CD4-positive, CD25-positive, alpha-beta regulatory T cell (primary cell): ENCODE data around the gene ENAM. TPM values are rescaled to one million over a fixed set of nuclear protein-coding genes. Genes with fewer than 3 reads are reported as not detected.
A peak's percentile ranks its signal among the peaks of the same experiment; 100 is the strongest.

Source experiments
- ATAC-seq, 2 donors: fragments of 150-1000 bp; cut with Tn5 transposase; one replicate each; pipeline ENCODE4 v1.10.0; 2021; ENCODE audit warnings: low read depth in 2 of 2, moderate number of reproducible peaks in 2 of 2, moderate library complexity in 1 of 2
- DNase-seq, 3 donors: peaks; one replicate each; pipeline versions ENCODE4 v3.0.0 to v3.0.0-alpha.2; 2012 to 2022; ENCODE audit warnings: mixed read lengths in 1 of 3
- H3K27ac ChIP-seq: one replicate; pipeline ENCODE4 v1.7.0; 2013; ENCODE audit warnings: mild to moderate bottlenecking, low read length; ENCODE audit not compliant: insufficient read depth, poor library complexity, severe bottlenecking
- H3K27me3 ChIP-seq: one replicate; pipeline ENCODE4 v1.7.0; 2013; ENCODE audit warnings: low read length; ENCODE audit not compliant: control insufficient read depth, insufficient read depth
- H3K36me3 ChIP-seq: one replicate; pipeline ENCODE4 v1.7.0; 2013; ENCODE audit warnings: mild to moderate bottlenecking, low read length, moderate library complexity; ENCODE audit not compliant: control insufficient read depth, insufficient read depth
- H3K4me1 ChIP-seq: 2 replicates; pipeline ENCODE4 v1.7.0; 2013; ENCODE audit warnings: mild to moderate bottlenecking, low read length; ENCODE audit not compliant: insufficient read depth, control insufficient read depth, poor library complexity, severe bottlenecking
- H3K4me3 ChIP-seq: one replicate; pipeline ENCODE4 v1.7.0; 2013; ENCODE audit warnings: low read depth, mild to moderate bottlenecking, low read length, moderate library complexity
- H3K9me3 ChIP-seq, 2 experiments: 1 replicate in 1 of 2; 2 replicates in 1 of 2; pipeline ENCODE4 v1.7.0; 2013; ENCODE audit warnings: low read length in 2 of 2, mild to moderate bottlenecking in 1 of 2, moderate library complexity in 1 of 2; ENCODE audit not compliant: control insufficient read depth in 2 of 2
- H3K27ac Mint-ChIP-seq, 3 donors: one replicate each; pipeline ENCODE4 v1.8.0; 2020 to 2022; ENCODE audit warnings: mild to moderate bottlenecking in 3 of 3, mixed read lengths in 3 of 3, moderate library complexity in 2 of 3
- H3K27me3 Mint-ChIP-seq: one replicate; pipeline ENCODE4 v1.8.0; 2022; ENCODE audit warnings: mild to moderate bottlenecking, mixed read lengths
- H3K36me3 Mint-ChIP-seq: one replicate; pipeline ENCODE4 v1.8.0; 2020; ENCODE audit warnings: mixed read lengths
- H3K4me1 Mint-ChIP-seq, 4 donors: one replicate each; pipeline ENCODE4 v1.8.0; 2020 to 2022; ENCODE audit warnings: mixed read lengths in 4 of 4, mild to moderate bottlenecking in 1 of 4
- H3K4me3 Mint-ChIP-seq, 4 donors: one replicate each; pipeline ENCODE4 v1.8.0; 2020 to 2022; ENCODE audit warnings: mild to moderate bottlenecking in 4 of 4, mixed read lengths in 4 of 4, moderate library complexity in 3 of 4
- H3K9me3 Mint-ChIP-seq, 7 donors: one replicate each; pipeline ENCODE4 v1.8.0; 2020 to 2022; ENCODE audit warnings: mixed read lengths in 7 of 7, mild to moderate bottlenecking in 3 of 7, moderate library complexity in 2 of 7
- polyA plus RNA-seq, 4 donors: library from polyadenylated mRNA; unstranded; fragments of 300-500 nt; fragmentation: Illumina TruSeq; gene quantifications; one replicate each; pipeline ENCODE4 v1.2.3, GENCODE V29; 2021
- total RNA-seq: library from RNA; stranded (reverse); gene quantifications from one replicate; pipeline ENCODE4 v1.2.3, GENCODE V29; 2022

Gene ENAM
- total and polyA plus RNA-seq, 5 donors from 2014 or later: not detected

GRCh38 chr4:70613306-70614183 lies 15.0 kb upstream of the ENAM start:
- no peak overlapping the region for H3K4me3 Mint-ChIP-seq
- H3K27me3 ChIP-seq: peaks cover 8% of the 10 kb centered on the region
- H3K36me3 Mint-ChIP-seq: no peaks in the 10 kb centered on the region
- no peaks in the 10 kb centered on the region for H3K4me1 ChIP-seq
- peaks cover 38% of the 10 kb centered on the region for H3K27me3 Mint-ChIP-seq
- no peaks in the 10 kb centered on the region for H3K9me3 Mint-ChIP-seq
- DNase-seq (no peak), ATAC-seq (no peak)
- H3K4me3 ChIP-seq: no peak overlapping the region
- H3K36me3 ChIP-seq: no peaks in the 10 kb centered on the region
- H3K4me1 Mint-ChIP-seq: peaks cover 0 to 12% (median 1%) of the 10 kb centered on the region in 4 donors
- no peaks in the 10 kb centered on the region for H3K9me3 ChIP-seq
- no peak overlapping the region for H3K27ac ChIP-seq
- H3K27ac Mint-ChIP-seq: no peak overlapping the region

GRCh38 chr4:70614184-70614555 lies 14.4 kb upstream of the ENAM start:
- peaks cover 8% of the 10 kb centered on the region for H3K27me3 ChIP-seq
- peaks cover 0 to 12% (median 1%) of the 10 kb centered on the region in 4 donors for H3K4me1 Mint-ChIP-seq
- DNase-seq: no peak
- no peak overlapping the region for H3K4me3 Mint-ChIP-seq
- H3K9me3 Mint-ChIP-seq: no peaks in the 10 kb centered on the region
- peaks cover 35% of the 10 kb centered on the region for H3K27me3 Mint-ChIP-seq
- no peak overlapping the region for H3K27ac ChIP-seq
- no peak for ATAC-seq
- H3K36me3 ChIP-seq: no peaks in the 10 kb centered on the region
- no peak overlapping the region for H3K27ac Mint-ChIP-seq
- no peaks in the 10 kb centered on the region for H3K4me1 ChIP-seq
- H3K9me3 ChIP-seq: no peaks in the 10 kb centered on the region
- H3K36me3 Mint-ChIP-seq: no peaks in the 10 kb centered on the region
- H3K4me3 ChIP-seq: no peak overlapping the region

GRCh38 chr4:70619288-70619687 lies 9.3 kb upstream of the ENAM start:
- Histone ChIP-seq H3K4me1 (no peaks in the 10 kb centered on the region), H3K27me3 (no peaks in the 10 kb centered on the region), H3K36me3 (no peaks in the 10 kb centered on the region), H3K9me3 (no peaks in the 10 kb centered on the region), H3K27ac (no peak overlapping the region), H3K4me3 (no peak overlapping the region)
- peak in 1 of 3 donors; percentile 42 for DNase-seq
- H3K4me3 Mint-ChIP-seq: no peak overlapping the region
- no peaks in the 10 kb centered on the region for H3K4me1 Mint-ChIP-seq
- ATAC-seq: no peak
- H3K27me3 Mint-ChIP-seq: peaks cover 6% of the 10 kb centered on the region
- H3K9me3 Mint-ChIP-seq: no peaks in the 10 kb centered on the region
- H3K27ac Mint-ChIP-seq: no peak overlapping the region
- no peaks in the 10 kb centered on the region for H3K36me3 Mint-ChIP-seq

- Mint-ChIP-seq H3K27ac (no peak overlapping the region), H3K27me3 (peaks cover 6% of the 10 kb centered on the region), H3K4me3 (no peak overlapping the region), H3K36me3 (no peaks in the 10 kb centered on the region), H3K9me3 (no peaks in the 10 kb centered on the region), H3K4me1 (no peaks in the 10 kb centered on the region)
- Histone ChIP-seq H3K36me3 (no peaks in the 10 kb centered on the region), H3K27me3 (no peaks in the 10 kb centered on the region), H3K9me3 (no peaks in the 10 kb centered on the region), H3K4me1 (no peaks in the 10 kb centered on the region), H3K4me3 (no peak overlapping the region), H3K27ac (no peak overlapping the region)
- ATAC-seq (no peak), DNase-seq (peak in 1 of 3 donors; percentile 23)
Observed at GRCh38 chr4:70619778-70620177, 8.8 kb upstream of the ENAM start.

- Mint-ChIP-seq H3K27ac (no peak overlapping the region), H3K4me3 (no peak overlapping the region), H3K27me3 (peaks cover 7% of the 10 kb centered on the region), H3K9me3 (no peaks in the 10 kb centered on the region), H3K36me3 (no peaks in the 10 kb centered on the region), H3K4me1 (no peaks in the 10 kb centered on the region)
- Histone ChIP-seq H3K36me3 (no peaks in the 10 kb centered on the region), H3K27ac (no peak overlapping the region), H3K27me3 (no peaks in the 10 kb centered on the region), H3K9me3 (no peaks in the 10 kb centered on the region), H3K4me3 (no peak overlapping the region), H3K4me1 (no peaks in the 10 kb centered on the region)
- DNase-seq: peak in 1 of 3 donors; percentile 33
- ATAC-seq: no peak
Observed at GRCh38 chr4:70623323-70623722, 5.2 kb upstream of the ENAM start.

- Histone ChIP-seq H3K27ac (no peak overlapping the region), H3K27me3 (no peaks in the 10 kb centered on the region), H3K9me3 (no peaks in the 10 kb centered on the region), H3K4me3 (no peak overlapping the region), H3K36me3 (no peaks in the 10 kb centered on the region), H3K4me1 (no peaks in the 10 kb centered on the region)
- no peak overlapping the region for H3K27ac Mint-ChIP-seq
- no peaks in the 10 kb centered on the region for H3K9me3 Mint-ChIP-seq
- peaks cover 0 to 2% (median under 1%) of the 10 kb centered on the region in 4 donors for H3K4me1 Mint-ChIP-seq
- H3K4me3 Mint-ChIP-seq: no peak overlapping the region
- DNase-seq (no peak), ATAC-seq (no peak)
- H3K36me3 Mint-ChIP-seq: no peaks in the 10 kb centered on the region
- H3K27me3 Mint-ChIP-seq: peaks cover 7% of the 10 kb centered on the region
Observed at GRCh38 chr4:70624226-70624793, 4.2 kb upstream of the ENAM start.

GRCh38 chr4:70627620-70628019 lies 924 bp upstream of the ENAM start:
- peaks cover 7% of the 10 kb centered on the region for H3K27me3 Mint-ChIP-seq
- H3K36me3 ChIP-seq: no peaks in the 10 kb centered on the region
- H3K27me3 ChIP-seq: no peaks in the 10 kb centered on the region
- no peaks in the 10 kb centered on the region for H3K4me1 ChIP-seq
- no peak overlapping the region for H3K27ac Mint-ChIP-seq
- no peak overlapping the region for H3K4me3 ChIP-seq
- no peaks in the 10 kb centered on the region for H3K9me3 ChIP-seq
- DNase-seq: no peak
- no peak overlapping the region for H3K4me3 Mint-ChIP-seq
- peaks cover 0 to 2% (median under 1%) of the 10 kb centered on the region in 4 donors for H3K4me1 Mint-ChIP-seq
- H3K36me3 Mint-ChIP-seq: no peaks in the 10 kb centered on the region
- no peak for ATAC-seq
- no peaks in the 10 kb centered on the region for H3K9me3 Mint-ChIP-seq
- no peak overlapping the region for H3K27ac ChIP-seq
